HG02678 (cell line): ENCODE measurements around the gene LITAFD.
"Not testable (repeated sequence)": the region's sequence is repeated elsewhere in the genome, so short reads cannot be mapped to it uniquely, and the experiment has no call there.

Experiments
- ATAC-seq: cut with Tn5 transposase; IDR thresholded peaks from one replicate; pipeline ENCODE4 v1.9.1; 2021; ENCODE audit warnings: mild to moderate bottlenecking, moderate library complexity; ENCODE audit not compliant: unreplicated experiment

Gene LITAFD

GRCh38 chr16:8869212-8869987 is 12.8 kb upstream of the LITAFD start:
- no peak for ATAC-seq

DNA sequence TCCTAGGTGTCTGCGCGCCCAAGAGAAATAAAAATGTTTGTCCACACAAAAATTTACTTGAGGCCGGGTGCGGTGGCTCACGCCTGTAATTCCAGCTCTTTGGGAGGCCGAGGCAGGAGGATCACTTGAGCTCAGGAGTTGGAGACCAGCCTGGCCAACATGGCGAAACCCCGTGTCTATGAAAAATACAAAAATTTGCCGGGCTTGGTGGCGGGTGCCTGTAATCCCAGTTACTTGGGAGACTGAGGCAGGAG is 12.2 kb upstream of the LITAFD start:
- not testable (repeated sequence) for ATAC-seq

- no peak for ATAC-seq
Observed at GRCh38 chr16:8872071-8872470, 10.1 kb upstream of the LITAFD start.

DNA sequence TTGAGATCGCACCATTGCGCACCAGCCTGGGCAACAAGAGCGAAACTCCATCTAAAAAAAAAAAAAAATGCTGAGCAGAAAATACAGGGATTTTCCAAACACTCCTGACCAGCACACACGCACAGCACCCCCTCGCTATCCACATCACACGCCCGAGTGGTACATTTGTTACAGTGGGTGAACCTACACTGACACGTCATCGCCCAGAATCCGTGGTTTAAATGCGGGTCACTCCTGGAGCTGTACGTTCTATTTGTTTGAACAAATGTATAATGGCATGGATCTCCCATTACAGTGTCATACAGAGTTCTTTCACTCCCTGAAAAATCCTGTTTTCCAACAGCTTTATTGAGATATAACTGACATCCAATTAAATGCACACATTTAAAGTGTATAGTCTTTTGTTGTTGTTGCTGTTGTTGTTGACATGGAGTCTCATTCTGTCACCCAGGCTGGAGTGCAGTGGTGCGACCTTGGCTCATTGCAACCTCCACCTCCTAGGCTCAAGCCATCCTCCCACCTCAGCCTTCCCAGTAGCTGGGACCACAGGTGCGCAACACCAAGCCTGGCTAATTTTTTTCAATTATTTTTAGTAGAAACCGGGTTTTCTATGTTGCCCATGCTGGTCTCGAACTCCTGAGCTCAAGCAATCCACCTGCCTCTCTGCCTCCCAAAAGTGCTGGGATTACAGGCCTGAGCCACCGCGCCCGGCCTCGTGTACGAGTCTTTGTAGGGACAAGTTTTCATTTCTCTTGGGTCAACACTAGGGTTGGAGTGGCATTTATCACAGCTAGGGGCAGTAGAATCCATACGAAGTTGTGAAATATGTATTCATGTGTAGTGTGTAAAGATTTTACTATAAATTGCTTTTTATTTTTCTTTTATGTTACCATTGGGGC is 8.9 kb upstream of the LITAFD start:
- no peak for ATAC-seq

DNA sequence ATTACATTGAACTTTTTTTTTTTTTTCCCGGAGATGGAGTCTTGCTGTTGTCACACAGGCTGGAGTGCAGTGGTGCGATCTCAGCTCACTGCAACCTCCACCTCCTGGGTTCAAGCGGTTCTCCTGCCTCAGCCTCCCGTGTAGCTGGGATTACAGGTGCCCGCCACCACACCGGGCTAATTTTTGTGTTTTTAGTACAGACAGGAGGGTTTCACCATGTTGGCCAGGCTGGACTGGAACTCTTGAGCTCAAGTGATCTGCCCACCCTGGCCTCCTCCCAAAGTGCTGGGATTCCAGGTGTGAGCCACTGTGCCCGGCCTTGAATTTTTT is 8.3 kb upstream of the LITAFD start:
- ATAC-seq, result not testable (repeated sequence)

- no peak for ATAC-seq
Observed at GRCh38 chr16:8874388-8874787, 7.8 kb upstream of the LITAFD start.

DNA sequence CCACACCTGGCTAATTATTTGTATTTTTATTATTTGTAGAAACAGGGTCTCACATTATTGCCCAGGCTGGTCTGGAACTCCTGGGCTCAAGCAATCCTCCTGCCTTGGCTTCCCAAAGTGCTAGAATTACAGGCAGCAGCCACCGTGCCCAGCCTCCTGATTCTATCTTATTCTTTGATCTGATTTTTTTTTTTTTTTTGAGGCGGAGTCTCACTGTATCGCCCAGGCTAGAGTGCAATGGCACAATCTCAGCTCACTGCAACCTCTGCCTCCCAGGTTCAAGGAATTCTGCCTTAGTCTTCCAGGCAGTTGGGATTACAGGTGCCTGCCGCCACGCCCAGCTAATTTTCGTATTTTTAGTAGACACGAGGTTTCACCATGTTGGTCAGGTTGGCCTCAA is 6.8 kb upstream of the LITAFD start:
- ATAC-seq, result not testable (repeated sequence)

- ATAC-seq, result no peak
Observed at GRCh38 chr16:8877894-8878522, 4.1 kb upstream of the LITAFD start.

- no peak for ATAC-seq
Observed at GRCh38 chr16:8878523-8878911, 3.6 kb upstream of the LITAFD start.

GRCh38 chr16:8880839-8881510 is 1.2 kb upstream of the LITAFD start:
- no peak for ATAC-seq

GRCh38 chr16:8882725-8883377 is 700 bp downstream of the LITAFD start:
- ATAC-seq, result no peak

- no peak for ATAC-seq
Observed at GRCh38 chr16:8885674-8886592, 3.8 kb downstream of the LITAFD start.

- no peak for ATAC-seq
Observed at GRCh38 chr16:8886593-8887430, 4.7 kb downstream of the LITAFD start.

DNA sequence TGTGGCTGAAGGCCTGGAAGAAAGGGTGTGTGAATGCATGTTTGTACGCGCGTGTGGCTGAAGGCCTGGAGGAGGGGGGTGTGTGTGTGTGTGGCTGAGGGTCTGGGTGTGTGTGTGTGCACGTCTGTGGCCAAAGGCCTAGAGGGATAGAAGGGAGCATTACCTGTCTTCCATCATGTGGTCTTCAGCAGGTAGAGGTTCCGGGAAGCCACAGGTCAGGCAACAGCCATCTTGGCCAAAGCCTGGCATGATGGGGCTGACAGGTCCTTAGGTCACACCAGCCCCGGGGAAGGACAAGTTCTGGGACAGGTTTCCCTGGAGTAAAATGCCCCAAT is 5.2 kb downstream of the LITAFD start:
- ATAC-seq, result no peak

DNA sequence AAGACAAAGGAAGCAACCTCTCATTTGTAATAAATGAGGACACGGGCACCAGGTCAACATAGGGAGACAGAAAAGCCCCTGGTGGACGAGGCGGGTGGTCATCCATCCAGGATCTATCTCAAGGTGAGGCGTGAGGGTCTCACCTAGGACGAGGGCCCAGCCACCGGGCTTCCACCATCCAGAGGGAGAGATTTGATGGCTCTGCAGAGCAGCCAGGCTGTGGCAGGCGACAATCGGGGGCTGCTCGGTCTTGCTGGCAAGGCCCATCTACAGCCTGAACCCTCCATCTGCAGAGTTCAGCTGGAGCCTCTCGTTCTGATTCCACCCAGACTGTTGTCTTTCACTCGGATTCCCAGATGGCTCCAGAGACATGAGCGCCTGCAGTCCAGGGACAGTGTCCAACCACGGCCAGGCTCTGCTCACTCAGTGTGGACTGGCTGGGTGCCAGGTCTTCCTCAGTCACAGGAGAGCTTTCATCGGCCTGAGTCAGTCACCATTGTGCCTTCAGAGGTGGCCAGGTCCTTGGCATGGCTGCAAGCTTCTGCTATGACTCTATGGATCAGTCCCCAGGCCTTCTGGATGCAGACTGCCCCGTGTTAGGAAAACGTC is 5.9 kb downstream of the LITAFD start:
- ATAC-seq, result no peak

DNA sequence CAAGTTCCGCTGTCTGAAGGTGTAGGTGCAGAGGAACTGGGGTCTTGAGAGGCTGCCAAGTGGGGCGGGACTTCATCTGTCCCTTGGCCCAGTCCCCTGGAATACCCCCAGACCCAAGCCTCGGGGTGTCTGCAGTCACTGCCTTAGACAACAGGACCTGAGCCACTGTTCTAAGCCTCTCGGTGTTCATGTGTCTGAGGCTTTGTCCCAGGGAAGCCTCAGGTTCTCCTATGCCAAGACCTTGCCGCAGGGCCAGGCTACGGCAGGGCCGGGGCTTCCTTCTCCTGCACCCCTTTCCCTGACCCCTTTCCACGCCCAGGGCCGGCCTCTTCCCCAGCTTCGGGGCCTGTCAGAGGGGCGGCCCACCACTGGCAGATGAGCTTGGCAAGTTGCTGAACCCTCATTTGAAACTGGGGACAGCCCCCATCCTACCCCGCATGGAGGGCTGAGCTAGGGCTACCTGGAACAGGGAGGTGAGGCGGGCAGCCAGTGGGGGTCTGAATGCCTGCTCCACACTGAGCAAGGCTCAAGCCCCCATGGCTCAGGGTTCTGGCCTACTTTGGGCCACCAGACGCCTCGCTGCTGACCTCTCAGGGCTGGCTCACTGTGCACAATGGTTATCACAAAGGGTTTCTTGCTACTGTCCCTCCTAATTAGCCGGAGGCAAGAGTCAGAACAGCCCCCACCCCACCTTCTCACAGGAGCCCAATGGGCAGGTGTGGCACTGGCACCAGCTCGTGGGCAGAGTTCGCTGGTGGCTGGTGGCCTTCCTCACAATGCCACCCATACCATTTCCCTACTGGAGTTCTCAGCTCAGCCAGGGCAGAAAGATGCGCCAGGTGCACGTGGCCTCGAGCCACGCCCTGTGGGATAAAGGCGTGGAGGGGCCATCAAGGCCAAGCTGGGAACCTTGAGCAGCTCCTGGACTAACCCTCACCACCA is 7.1 kb downstream of the LITAFD start:
- ATAC-seq, result no peak

DNA sequence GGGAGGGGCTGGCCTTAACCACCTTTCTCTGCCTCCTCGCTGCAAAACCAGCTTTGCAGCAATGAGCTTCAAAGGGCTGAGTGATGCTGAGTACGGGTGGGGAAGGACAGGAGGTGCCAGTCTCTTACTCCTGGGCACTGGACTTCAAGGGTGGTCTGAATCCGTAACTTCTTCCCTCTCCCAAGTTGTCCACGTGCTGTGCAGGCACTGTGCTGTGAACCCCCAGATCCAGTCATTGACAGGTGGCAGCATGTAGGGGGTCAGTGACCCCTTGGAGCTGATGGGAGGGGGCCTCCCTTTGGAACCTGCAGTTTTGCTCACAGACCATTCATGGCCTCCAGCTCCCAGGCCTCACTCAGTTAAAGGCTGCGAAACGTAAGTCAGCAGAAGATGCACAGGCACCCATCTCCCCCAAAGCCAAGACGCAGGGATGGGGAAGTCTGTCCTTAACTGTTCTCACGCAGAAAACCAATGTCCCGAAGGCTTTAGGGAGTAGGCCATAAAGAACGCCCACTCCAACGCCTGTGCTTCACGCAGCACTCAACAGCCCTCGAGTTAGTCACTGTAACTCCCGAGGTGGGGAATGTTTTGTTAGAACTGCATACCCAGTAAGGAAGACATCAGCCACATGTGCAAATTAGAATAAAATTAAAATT is 7.9 kb downstream of the LITAFD start:
- no peak for ATAC-seq
